Left ventricle myocardium superior (tissue), 1 donor: ENCODE data around the gene OR10A5. TPM values are rescaled to one million over a fixed set of nuclear protein-coding genes. Genes with fewer than 3 reads are reported as not detected.
"Not testable (repeated sequence)": the region's sequence is repeated elsewhere in the genome, so short reads cannot be mapped to it uniquely, and the experiment has no call there.

Experiments
- ATAC-seq: fragments of 200-7000 bp; cut with Tn5 transposase; one replicate; pipeline ENCODE4 v1.9.1; 2020; ENCODE audit warnings: mild to moderate bottlenecking, moderate library complexity
- DNase-seq: peaks from one replicate; pipeline ENCODE4 v3.0.0-alpha.2; 2020
- intact Hi-C: fragments of 100-400 bp; cut with micrococcal nuclease; formaldehyde crosslinking; loops from one replicate; pipeline ENCODE4 v1.11.0; 2022
- long read RNA-seq: library from polyadenylated mRNA; unstranded; transcript quantifications from one replicate; pipeline ENCODE4 v2.0.0, GENCODE V29; 2021
- total RNA-seq: library from RNA; stranded (reverse); fragmentation: NEBNext Ultra II Directional; extraction: Animal tissue kit (Norgen Biotek cat#: 25700); gene quantifications from one replicate; pipeline ENCODE4 v1.2.1, GENCODE V29; 2021
- donor health status: DM: no; HTN: yes; CAD: no; lungs with severe emphysema.

The OR10A5 gene
- total RNA-seq = not detected
- long read RNA-seq = 0 reads

DNA sequence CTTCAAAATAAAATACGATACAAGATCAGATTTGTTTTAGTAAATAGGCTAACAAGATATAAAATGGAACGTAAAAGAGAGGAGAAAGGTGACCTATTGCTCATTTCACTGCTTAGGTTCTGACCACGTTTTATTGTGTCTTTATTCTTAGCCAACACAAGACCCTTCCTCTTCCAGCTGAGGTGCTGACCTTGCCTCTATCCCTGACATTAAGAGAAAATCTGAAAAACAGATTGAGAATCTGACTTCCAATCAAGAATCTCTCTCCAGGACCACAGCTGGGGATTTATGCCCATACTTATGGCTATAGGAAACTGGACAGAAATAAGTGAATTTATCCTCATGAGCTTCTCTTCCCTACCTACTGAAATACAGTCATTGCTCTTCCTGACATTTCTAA is at the start of gene OR10A5:
OR10A5 (plus strand) TSS at position 301 of the 400 bp plus-strand sequence; CDS start at position 301, 0 bp downstream.
- intact Hi-C loops = no loop called here
- no peak for ATAC-seq
- no peak for DNase-seq

- ATAC-seq = no peak
- intact Hi-C loops = no loop called here
- no peak for DNase-seq
Observed at GRCh38 chr11:6799402-6799801, 46.1 kb upstream of the OR10A5 start, which contains the start of gene OR6A2. Gene OR6A2 (minus strand): TSS chr11:6799689. CDS start chr11:6795708, 3,981 bp downstream.

DNA sequence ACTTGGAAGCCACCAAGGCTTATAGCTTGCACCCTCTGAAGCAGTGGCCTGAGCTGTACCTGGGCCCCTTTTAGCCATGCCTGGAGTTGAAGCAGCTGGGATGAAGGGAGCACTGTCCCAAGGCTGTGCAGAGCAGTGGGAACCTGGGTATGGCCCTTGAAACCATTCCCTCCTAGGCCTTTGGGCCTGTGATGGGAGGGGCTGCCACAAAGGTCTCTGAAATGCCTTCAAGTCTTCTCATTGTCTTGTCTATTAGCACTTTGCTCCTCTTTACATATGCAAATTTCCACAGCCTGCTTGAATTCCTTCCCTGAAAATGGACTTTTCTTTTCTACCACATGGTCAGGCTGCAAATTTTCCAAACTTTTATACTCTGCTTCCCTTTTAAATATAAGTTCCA is 44.4 kb upstream of the OR10A5 start:
- ATAC-seq, intact Hi-C loops, DNase-seq: not testable (repeated sequence)

DNA sequence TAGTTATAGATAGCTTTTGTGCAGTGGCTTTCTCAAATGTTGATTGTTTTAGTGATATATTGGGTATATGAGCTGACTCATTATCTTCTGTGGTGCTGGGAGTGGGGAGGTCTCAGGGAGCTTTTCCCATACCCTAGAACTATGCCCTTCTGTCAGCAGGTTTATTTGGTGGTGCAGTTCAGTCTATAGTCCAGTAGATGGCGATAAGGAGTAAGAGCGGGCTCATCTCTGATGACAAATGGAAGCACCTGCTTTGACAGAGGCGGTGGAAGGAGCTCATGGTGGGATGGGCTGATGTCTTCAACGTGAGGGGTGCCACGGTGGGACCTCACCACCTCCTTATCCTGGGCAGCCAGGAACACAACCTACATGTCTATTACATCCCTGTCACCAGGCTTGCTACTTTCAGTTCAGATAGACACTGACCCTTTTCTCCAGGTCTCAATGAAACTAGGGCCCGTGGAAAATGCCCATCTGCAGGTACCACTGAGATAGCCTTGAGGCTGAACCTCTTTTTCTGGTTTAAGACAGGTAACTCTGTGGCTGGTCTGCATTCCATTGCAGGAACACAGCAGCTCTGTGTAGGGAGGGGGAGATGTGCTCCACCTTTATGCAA is 33.0 kb upstream of the OR10A5 start:
- intact Hi-C loops = no loop called here
- DNase-seq (no peak), ATAC-seq (no peak)

DNA sequence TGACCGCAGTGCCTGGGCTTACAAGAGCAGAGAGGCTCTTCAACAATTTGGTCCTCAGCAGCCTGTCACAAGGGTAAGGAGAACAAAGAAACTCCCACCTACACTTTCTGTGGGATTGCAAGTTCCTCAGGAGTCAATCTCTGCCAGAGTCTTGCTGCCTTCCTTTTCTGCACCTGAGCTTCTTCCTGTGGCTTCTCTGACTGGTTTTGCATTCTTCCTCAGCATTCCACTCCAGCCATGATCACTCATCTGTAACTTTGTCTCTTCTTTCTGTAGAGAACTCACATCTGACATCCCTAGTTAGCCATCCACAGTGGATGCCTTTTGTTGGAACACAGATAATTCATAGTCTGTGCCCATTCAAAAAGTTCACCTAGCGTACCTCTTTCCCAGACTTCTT is 31.8 kb upstream of the OR10A5 start:
- no peak for ATAC-seq
- intact Hi-C loops = no loop called here
- DNase-seq = no peak

DNA sequence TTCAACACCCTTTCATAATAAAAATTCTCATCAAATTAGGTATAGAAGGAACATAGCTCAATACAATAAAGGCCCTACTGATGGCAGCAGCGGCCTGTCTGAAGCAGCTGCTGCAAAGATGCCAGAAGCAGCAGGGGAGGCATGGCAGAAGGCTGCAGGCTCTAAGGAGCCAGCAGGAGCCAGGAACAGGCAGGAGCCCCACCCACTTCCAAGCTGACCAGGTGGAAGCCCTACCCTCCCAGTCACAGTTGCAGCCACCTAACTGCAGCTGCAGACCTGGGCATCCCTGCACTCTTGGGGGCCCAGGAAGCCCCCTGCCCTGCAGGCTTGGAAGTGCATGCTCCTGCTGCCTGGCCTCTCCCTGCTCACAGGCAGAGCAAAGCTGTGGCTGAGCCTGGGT is 27.8 kb upstream of the OR10A5 start:
- intact Hi-C loops = no loop called here
- no peak for ATAC-seq
- DNase-seq = no peak

DNA sequence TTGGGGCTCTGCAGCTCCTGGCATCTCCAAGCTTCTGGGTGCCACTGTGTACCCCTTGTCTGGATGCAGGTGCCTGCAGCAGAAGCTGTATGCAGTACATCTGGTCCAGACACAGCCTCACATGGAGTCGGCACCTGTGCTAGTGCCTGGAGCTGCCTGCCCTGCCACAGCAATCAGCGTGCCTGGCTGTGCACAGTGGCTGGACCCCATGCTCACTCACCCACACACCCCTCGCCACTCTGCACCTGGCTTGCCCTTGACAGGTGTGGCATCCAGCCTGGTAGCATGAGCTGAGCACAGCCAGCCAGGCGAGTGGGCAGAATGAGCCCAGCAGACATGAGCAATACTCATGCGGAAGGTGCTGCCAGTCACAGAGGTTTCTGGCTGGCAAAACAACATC is 26.5 kb upstream of the OR10A5 start:
- DNase-seq (no peak), ATAC-seq (no peak)
- intact Hi-C loops = no loop called here

GRCh38 chr11:6824136-6824823 is 21.2 kb upstream of the OR10A5 start:
- ATAC-seq = no peak
- intact Hi-C loops = no loop called here

DNA sequence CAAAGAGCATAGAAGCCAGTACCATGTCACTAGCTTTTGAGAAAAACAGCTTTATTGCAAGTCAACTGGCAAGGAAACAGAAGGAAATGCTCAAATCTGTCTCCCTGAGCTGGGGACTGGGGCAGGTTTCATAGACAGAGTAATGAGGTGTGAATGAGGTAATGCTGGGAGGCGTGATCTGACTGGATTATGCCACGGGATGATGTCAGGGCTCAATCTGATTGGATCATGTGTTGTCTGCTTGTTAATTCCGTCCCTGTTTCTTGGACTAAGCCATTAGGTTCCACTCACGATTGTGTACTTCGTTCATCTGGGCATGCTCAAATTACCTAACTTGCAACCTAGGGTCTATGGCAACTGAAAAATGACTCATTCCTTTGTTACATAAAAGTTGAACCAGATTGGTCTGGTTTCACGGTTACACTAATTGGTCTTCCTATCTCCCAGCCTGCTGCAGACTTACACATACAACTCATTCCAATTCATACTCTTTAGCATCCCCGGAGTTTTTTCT is 20.2 kb upstream of the OR10A5 start:
- intact Hi-C loops = no loop called here
- ATAC-seq (peak; percentile 47), DNase-seq (no peak)

More at GRCh38 chr11:6824136-6824823, 21.2 kb upstream of the OR10A5 start:
- no peak for DNase-seq

DNA sequence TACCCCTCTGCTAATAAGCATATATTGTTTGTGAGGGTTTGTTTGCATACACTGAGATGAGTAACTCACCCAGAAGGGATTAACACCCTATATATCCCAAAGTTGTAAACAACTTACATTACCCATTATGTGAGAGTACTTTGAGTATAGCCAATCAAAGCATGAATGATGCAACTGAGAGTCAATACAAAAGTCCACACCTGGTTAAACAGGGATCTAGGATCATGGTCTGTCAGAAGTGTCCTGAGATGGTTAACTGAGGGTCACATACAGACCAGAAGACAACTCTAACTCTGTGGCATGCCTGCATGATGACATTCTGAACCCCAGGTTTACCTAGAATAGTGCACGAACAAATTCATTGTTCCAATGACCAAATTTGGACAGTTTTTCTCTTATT is 17.4 kb upstream of the OR10A5 start:
- DNase-seq (no peak), ATAC-seq (no peak)
- intact Hi-C loops = no loop called here

DNA sequence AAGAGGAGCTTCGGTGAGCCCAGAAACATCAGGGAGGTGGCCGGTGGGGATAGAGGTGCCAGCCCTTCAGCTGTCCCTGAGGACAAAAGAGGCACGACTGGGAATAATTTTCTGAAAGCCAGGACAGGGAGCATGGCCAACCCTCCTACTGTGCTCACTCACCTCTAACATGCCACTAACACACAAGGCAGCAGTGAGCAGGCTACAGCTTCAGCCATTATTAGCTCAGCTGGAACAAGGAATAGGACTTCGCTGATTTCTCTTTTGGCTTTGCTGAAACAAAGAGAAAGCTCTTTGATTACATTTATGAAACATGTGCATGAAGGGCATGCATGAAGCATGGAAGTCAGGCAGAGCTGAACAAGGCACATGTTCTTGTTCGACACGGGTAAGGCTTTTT is 12.1 kb upstream of the OR10A5 start:
- intact Hi-C loops = no loop called here
- DNase-seq (no peak), ATAC-seq (no peak)

- ATAC-seq = no peak
- intact Hi-C loops = no loop called here
Observed at GRCh38 chr11:6834021-6834420, 11.5 kb upstream of the OR10A5 start.

GRCh38 chr11:6841694-6842093 is 3.8 kb upstream of the OR10A5 start:
- DNase-seq (no peak), ATAC-seq (no peak)
- intact Hi-C loops = no loop called here

More at GRCh38 chr11:6834021-6834420, 11.5 kb upstream of the OR10A5 start:
- DNase-seq = no peak

- intact Hi-C loops = no loop called here
- DNase-seq (no peak), ATAC-seq (no peak)
Observed at GRCh38 chr11:6843670-6844069, 1.8 kb upstream of the OR10A5 start.

GRCh38 chr11:6844356-6844755 is 1.1 kb upstream of the OR10A5 start:
- ATAC-seq (no peak), DNase-seq (no peak)
- intact Hi-C loops = no loop called here

DNA sequence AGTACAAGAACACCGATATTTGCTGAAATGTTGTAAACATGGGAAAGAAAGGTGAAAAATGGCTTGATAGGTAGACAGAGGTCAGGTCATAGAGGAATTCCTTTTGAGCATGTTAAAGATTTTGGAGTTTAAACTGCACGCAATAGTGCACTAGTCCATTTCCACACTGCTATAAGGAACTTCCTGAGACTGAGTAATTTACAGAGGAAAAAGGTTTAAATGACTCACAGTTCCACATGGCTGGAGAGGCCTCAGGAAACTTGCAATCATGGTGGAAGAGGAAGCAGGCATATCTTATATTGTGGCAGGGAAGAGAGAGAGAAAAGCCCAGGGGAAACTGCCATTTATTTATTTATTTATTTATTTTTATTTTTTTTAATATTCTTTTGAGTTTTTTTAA is 5.0 kb downstream of the OR10A5 start:
- no peak for DNase-seq
- ATAC-seq = no peak
- intact Hi-C loops = no loop called here

DNA sequence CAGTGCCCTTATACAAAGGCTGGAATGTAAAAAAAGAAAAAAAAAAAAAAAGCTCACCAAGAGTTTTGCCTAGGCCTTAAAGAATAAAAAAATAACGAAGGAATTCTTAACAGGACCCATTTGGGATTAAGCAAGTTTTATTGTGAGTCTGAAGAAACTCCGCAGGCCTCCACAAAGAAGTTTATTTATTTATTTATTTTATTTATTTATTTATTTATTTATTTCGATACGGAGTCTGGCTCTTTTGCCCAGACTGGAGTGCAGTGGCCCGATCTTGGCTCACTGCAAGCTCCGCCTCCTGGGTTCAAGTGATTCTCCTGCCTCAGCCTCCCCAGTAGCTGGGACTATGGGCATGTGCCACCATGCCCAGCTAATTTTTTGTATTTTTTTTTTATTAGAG is 9.3 kb downstream of the OR10A5 start:
- intact Hi-C loops, ATAC-seq, DNase-seq: not testable (repeated sequence)

DNA sequence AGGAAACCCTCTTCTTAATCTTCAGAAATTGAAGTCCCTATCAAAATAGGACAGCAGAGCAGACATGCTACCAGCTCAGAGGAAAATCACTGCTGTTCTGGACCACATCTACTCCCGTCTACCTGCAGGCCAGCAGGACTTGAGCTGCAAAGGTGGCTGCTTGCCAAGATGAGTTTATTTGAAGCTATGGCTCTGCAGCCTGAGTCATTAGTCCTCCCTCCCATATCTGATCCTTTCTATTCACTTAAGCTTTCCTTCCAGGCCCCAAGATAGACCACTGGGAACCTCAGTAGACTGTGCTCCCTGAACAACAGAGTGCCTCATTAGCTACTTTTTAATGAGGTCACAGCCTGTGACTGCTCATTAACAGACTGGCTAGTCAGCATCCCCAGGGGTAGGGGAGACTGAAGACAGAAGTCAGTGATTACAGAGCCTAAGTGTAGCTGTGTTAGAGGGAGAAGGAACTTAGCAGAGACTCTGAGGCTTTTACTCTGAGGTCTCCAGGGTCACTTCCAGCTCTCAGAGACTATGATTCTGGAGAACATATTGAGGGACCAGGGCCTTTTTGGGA is 10.6 kb downstream of the OR10A5 start:
- DNase-seq (no peak), ATAC-seq (no peak)
- intact Hi-C loops = no loop called here

DNA sequence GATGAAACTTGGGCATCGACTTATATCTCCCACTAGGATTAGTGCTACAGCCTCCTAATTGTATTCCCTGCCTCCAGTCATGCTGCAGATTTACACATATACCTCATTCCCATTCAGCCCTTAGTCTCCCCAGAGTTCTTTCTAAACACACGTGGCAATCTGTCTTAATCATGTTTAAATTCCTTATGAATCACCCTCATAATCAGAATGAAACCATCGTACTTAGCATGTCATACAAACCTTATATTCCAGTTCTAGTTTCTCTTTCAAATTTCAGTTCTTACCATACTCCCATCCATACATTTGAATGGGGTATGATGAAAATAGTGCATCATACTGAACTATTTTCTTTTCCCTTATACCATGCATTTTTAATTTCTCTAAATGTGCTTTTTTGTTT is 11.4 kb downstream of the OR10A5 start:
- DNase-seq = no peak
- ATAC-seq = no peak
- intact Hi-C loops = no loop called here

DNA sequence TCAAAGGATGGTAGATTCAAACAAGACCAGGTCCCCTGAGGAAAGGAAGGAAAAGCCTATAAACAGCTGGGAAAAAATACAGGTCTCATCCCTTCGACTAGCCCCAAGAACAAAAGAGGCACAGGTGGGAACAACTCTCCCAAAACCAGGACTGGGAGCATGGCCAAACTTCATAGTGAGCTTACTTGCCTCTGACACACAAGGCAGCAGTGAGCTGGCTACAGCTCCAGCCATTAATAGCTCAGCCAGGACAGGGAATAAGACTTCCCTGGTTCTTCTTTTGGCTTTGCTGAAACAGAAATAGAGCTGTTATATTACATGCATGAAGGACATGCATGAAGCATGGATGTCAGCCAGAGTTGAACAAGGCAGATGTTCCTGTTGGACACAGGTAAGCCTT is 17.5 kb downstream of the OR10A5 start, which contains the start of gene OR10A2:
OR10A2 (plus strand) TSS at position 97 of the 400 bp plus-strand sequence. CDS start 6,698 bp downstream, outside the sequence.
- ATAC-seq (peak; percentile 53), DNase-seq (no peak)
- intact Hi-C loops = no loop called here
